GM19193 (cell line): ENCODE results near the gene UBTF.

Experiments used
- POLR2A ChIP-seq: IDR thresholded peaks from 4 replicates; pipeline ENCODE4 v1.6.1; 2011; ENCODE audit not compliant: insufficient read depth, insufficient read length; ENCODE audit errors: extremely low read depth

UBTF gene

GRCh38 chr17:44251062-44251461 is 31.6 kb upstream of the UBTF start:
- no peak for TF ChIP-seq POLR2A

- TF ChIP-seq POLR2A, result no peak
Observed at GRCh38 chr17:44249501-44250246, 30.2 kb upstream of the UBTF start.

DNA sequence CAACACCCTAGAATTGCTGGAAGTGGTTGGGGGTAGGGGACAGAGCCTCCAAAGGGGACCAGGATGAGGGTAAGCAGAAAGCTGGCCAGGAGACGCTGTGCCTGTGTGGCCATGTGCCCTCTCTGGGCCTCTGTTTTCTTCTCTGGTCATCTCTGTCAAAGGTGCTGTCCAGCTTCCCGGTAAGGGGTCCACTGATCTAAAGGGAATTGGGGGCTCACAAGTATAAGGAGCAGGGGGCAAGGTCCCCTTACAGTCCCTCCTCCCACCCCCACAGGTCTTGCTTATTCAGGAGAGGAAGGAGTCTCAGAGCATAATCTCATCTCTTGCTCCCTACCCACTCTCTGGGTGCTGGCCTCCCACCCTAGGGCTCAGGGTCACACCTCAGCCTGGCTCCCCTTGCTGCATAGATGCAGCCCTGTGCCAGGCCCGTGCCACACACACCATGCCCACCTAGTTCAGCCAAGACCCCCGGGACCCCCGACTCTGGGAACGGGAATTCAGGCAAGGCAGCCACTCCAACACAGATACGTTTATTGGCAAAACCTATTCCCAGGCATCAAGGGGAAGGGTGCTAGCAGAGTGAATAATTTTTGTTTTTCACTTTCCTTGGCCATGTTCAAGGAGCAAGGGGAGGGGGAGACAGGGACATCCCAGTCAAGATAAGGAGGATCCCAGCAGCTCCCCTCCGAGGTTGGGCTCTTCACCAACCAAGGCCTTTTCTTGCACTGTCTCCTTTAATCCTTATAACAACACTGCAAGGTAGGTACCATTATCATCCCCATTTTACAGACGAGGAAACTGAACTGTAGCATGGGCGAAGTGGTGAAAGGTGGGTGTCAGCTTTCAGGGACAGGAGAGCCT is 28.6 kb upstream of the UBTF start:
- TF ChIP-seq POLR2A, result no peak

DNA sequence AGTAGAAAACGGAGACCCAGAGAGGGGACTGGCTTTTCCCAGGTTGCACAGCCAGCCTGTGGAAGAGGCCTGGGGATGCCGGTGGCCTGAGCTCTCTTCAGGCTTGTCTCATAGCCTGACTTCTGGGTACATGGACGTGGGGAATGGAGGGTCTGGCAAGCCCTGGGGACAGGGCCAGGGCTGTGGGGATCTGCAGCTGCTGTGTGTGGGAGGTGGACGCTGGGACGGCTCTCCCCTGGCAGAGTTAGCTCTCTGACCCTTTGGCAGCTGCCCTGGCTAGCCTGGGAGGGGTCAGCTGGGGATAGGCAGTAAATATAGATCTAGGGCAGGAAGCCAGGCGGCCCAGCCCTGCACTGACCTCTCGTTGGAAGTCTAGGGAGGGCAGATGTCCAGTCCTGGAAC is 28.0 kb upstream of the UBTF start:
- no peak for TF ChIP-seq POLR2A

DNA sequence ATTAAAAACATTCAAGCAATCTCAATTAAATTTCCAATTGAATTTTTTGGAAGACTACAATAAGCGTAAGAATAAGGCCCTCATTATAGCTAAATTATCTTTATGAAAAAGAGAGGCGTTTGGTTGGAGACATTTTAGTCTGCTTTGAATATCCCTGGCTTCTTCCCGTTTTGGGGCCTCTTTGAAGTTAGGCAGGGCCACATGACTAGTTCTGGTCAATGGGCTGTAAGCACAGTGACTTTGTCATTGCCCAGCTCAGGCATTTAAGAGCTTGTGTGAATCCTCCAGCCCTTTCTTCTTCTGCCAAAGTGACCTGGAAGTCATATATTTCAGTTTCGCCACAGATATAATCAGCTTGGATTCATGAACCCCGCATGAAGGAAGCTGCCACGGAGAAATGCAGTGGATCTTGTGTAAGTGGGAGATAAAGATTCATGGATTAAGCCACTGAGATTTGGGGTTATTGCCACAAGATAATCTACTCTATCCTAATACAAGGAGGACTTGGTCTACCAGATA is 21.7 kb upstream of the UBTF start:
- TF ChIP-seq POLR2A, result no peak

- TF ChIP-seq POLR2A, result no peak
Observed at GRCh38 chr17:44236444-44236991, 17.0 kb upstream of the UBTF start.

DNA sequence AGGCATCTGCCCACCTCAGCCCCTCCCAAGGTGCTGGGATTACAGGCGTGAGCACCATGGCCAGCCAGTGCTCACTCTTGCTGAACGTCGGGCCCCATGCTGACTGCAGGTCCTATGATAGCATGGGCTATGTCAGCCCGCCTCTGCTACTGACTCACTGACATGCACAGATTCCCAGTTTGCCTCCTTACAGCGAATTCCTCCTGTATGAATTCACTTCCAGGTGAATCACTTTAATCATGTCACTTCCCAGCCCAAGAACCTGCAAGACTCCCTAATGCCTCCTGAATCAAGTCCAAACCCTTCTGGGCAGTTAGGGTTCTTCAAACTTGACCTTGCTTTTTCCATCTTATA is 16.1 kb upstream of the UBTF start:
- no peak for TF ChIP-seq POLR2A

- TF ChIP-seq POLR2A, result no peak
Observed at GRCh38 chr17:44233582-44233981, 14.1 kb upstream of the UBTF start.

DNA sequence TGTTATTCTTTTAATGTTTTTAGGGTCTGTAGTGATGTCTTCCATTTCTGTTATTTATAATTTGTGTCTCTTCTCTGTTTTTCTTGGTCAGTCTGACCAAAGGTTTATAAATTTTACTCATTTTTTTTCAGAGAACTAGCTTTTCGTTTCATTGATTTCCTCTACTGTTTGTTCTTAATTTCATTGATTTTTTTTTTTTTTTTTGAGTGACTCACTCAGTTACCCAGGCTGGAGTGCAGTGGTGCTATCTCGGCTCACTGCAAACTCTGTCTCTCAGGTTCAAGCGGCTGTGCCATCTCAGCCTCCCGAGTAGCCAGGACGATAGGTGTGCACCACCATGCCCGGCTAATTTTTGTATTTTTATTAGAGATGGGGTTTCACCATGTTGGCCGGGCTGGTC is 12.6 kb upstream of the UBTF start:
- no peak for TF ChIP-seq POLR2A

GRCh38 chr17:44230140-44230539 is 10.7 kb upstream of the UBTF start:
- TF ChIP-seq POLR2A, result no peak

- TF ChIP-seq POLR2A, result no peak
Observed at GRCh38 chr17:44229090-44229489, 9.6 kb upstream of the UBTF start.

DNA sequence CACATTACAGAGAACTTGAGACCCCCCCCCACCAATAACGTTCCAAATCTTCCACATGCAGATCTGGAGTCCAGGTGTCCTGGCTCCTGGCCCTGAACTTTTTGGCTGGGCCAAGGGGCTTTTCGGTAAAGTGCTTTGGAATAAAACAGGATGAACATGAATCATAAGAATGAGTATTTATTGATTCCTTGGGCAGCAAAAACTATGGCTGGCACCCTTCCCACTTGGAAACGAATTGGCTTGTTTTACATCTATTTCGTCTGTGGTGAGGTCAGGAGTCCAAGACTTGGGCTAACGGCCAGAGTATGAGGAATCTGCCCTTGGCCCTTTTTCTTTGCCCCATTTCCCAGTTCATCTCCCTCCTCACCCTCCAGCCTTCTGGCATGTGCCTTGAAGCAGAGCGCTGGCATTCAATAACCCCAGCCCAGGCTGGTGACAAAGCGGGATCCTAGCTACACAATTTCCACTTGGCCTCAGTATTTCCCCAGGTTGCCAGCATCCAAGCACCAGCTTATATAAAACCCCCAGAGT is 4.1 kb upstream of the UBTF start:
- no peak for TF ChIP-seq POLR2A

- no peak for TF ChIP-seq POLR2A
Observed at GRCh38 chr17:44222112-44222869, 2.8 kb upstream of the UBTF start.

GRCh38 chr17:44221862-44222111 is 2.3 kb upstream of the UBTF start:
- TF ChIP-seq POLR2A, result no peak
